HG03135 (cell line): ENCODE data around the gene DHX30.

Experiments
- ATAC-seq: cut with Tn5 transposase; IDR thresholded peaks from one replicate; pipeline ENCODE4 v1.9.1; 2021; ENCODE audit warnings: mild to moderate bottlenecking, moderate library complexity; ENCODE audit not compliant: unreplicated experiment

The DHX30 gene

GRCh38 chr3:47850564-47851410 is 47.8 kb downstream of the DHX30 start:
- no peak for ATAC-seq

GRCh38 chr3:47851888-47852603 is 49.1 kb downstream of the DHX30 start:
- ATAC-seq: no peak

GRCh38 chr3:47852604-47853602 is 50.0 kb downstream of the DHX30 start:
- no peak for ATAC-seq

GRCh38 chr3:47854267-47854666 is 51.3 kb downstream of the DHX30 start:
- no peak for ATAC-seq

- ATAC-seq: no peak
These were observed 52.0 kb downstream of the DHX30 start for GRCh38 chr3:47854720-47855455.

- ATAC-seq: no peak
These were observed 52.8 kb downstream of the DHX30 start for GRCh38 chr3:47855461-47856383.

GRCh38 chr3:47856669-47857068 is 53.7 kb downstream of the DHX30 start:
- no peak for ATAC-seq

- ATAC-seq: no peak
These were observed 54.2 kb downstream of the DHX30 start for GRCh38 chr3:47857151-47857550.

GRCh38 chr3:47859956-47860605 is 57.1 kb downstream of the DHX30 start:
- no peak for ATAC-seq

GRCh38 chr3:47863391-47864128 is 60.6 kb downstream of the DHX30 start:
- no peak for ATAC-seq

- no peak for ATAC-seq
These were observed 62.3 kb downstream of the DHX30 start for GRCh38 chr3:47865192-47865591.

GRCh38 chr3:47867451-47868044 is 64.6 kb downstream of the DHX30 start:
- no peak for ATAC-seq

GRCh38 chr3:47868306-47868705 is 65.4 kb downstream of the DHX30 start:
- ATAC-seq: no peak

- no peak for ATAC-seq
These were observed 67.2 kb downstream of the DHX30 start for GRCh38 chr3:47870156-47870555.

- ATAC-seq: no peak
These were observed 67.8 kb downstream of the DHX30 start for GRCh38 chr3:47870702-47871260.

- ATAC-seq: no peak
These were observed 68.5 kb downstream of the DHX30 start for GRCh38 chr3:47871389-47871788.

- ATAC-seq: no peak
These were observed 70.0 kb downstream of the DHX30 start for GRCh38 chr3:47872916-47873315.
